Keratinocyte (primary cell): Measurements from ENCODE around the gene ZBTB24.

Source experiments
- EZH2 ChIP-seq: IDR thresholded peaks from one replicate; pipeline ENCODE4 v1.6.1; 2012; ENCODE audit warnings: inconsistent platforms, mild to moderate bottlenecking, low read length, moderate library complexity
- TF ChIP-seq, protein P1 (sequence below), 3 experiments: IDR thresholded peaks in 1 of 3; conservative IDR thresholded peaks in 1 of 3; optimal IDR thresholded peaks in 1 of 3; 2 replicates in 2 of 3; 3 replicates in 1 of 3; pipeline versions ENCODE3 to v1.5.1; 2011; ENCODE audit warnings: low read length in 3 of 3, mild to moderate bottlenecking in 3 of 3, moderate library complexity in 2 of 3, control low read depth in 1 of 3, inconsistent platforms in 1 of 3; ENCODE audit not compliant: insufficient read depth in 2 of 3; ENCODE audit errors: extremely low read depth in 1 of 3

DNA sequence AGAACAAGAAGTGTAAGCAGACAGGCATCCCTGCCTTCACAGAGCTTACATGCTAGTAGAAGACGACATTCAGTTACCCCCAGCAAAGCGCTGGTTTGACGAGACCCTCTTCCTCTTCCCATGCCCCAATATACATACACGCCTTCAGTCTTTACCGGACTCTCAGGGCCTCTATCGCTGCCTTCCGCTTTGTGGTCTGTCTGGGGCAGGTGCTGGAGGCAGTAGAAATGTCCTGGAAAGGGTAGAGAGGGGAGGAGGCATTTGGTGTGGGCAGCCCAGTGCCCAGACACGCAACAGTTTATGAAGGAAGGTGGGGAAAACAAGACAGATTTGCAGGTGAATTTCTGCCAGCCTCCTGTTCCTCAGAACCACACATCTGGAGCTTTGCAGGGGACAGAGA is 36.5 kb downstream of the ZBTB24 start:
- TF ChIP-seq, protein P1, sequence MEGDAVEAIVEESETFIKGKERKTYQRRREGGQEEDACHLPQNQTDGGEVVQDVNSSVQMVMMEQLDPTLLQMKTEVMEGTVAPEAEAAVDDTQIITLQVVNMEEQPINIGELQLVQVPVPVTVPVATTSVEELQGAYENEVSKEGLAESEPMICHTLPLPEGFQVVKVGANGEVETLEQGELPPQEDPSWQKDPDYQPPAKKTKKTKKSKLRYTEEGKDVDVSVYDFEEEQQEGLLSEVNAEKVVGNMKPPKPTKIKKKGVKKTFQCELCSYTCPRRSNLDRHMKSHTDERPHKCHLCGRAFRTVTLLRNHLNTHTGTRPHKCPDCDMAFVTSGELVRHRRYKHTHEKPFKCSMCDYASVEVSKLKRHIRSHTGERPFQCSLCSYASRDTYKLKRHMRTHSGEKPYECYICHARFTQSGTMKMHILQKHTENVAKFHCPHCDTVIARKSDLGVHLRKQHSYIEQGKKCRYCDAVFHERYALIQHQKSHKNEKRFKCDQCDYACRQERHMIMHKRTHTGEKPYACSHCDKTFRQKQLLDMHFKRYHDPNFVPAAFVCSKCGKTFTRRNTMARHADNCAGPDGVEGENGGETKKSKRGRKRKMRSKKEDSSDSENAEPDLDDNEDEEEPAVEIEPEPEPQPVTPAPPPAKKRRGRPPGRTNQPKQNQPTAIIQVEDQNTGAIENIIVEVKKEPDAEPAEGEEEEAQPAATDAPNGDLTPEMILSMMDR (optimal IDR thresholded peaks at IDR 0.05 in 1 of 3, IDR thresholded peaks at IDR 0.05 in 1 of 3, conservative IDR thresholded peaks at IDR 0.05 in 1 of 3; ENCODE audit: extremely low read depth in 1 of 3, insufficient read depth in 2 of 3, low read length in 3 of 3) = no peak
- TF ChIP-seq EZH2 = no peak
